GM23248 (cell line): Measurements from ENCODE around the gene CRELD1. TPM values are rescaled to one million over a fixed set of nuclear protein-coding genes. Genes with fewer than 3 reads are reported as not detected.

Experiments
- DNase-seq: peaks from one replicate; pipeline ENCODE4 v3.0.0-alpha.2; 2015
- H2AFZ ChIP-seq: fragments of 200-600 bp; sonication (generic); 2 replicates; pipeline ENCODE4 v1.6.1; 2016; ENCODE audit warnings: antibody characterized with exemption
- H3F3A ChIP-seq: fragments of 200-600 bp; sonication (generic); 2 replicates; pipeline ENCODE4 v1.6.1; 2016; ENCODE audit warnings: mild to moderate bottlenecking, antibody characterized with exemption, mixed run types; ENCODE audit not compliant: insufficient read depth
- H3K27ac ChIP-seq: fragments of 200-600 bp; sonication (generic); 2 replicates; pipeline ENCODE4 v1.5.1; 2016; ENCODE audit warnings: mild to moderate bottlenecking
- H3K27me3 ChIP-seq: fragments of 200-600 bp; sonication (generic); replicated peaks from 2 replicates; pipeline ENCODE4 v1.6.1; 2016; ENCODE audit warnings: mild to moderate bottlenecking; ENCODE audit not compliant: insufficient read depth
- H3K36me3 ChIP-seq: fragments of 200-600 bp; sonication (generic); 2 replicates; pipeline ENCODE4 v1.6.1; 2016; ENCODE audit warnings: low read depth, mild to moderate bottlenecking
- H3K4me1 ChIP-seq: fragments of 200-600 bp; sonication (generic); 2 replicates; pipeline ENCODE4 v1.6.1; 2016; ENCODE audit warnings: mild to moderate bottlenecking; ENCODE audit not compliant: insufficient read depth
- H3K4me2 ChIP-seq: fragments of 200-600 bp; sonication (generic); one replicate; pipeline ENCODE4 v1.6.1; 2016; ENCODE audit warnings: mild to moderate bottlenecking; ENCODE audit not compliant: unreplicated experiment
- H3K4me3 ChIP-seq: fragments of 200-600 bp; sonication (generic); 2 replicates; pipeline ENCODE4 v1.5.1; 2016; ENCODE audit warnings: mild to moderate bottlenecking
- H3K79me2 ChIP-seq: fragments of 200-600 bp; sonication (generic); 2 replicates; pipeline ENCODE4 v1.6.1; 2016; ENCODE audit warnings: mild to moderate bottlenecking; ENCODE audit not compliant: insufficient read depth
- H3K9ac ChIP-seq: fragments of 200-600 bp; sonication (generic); 2 replicates; pipeline ENCODE4 v1.6.1; 2016; ENCODE audit warnings: mild to moderate bottlenecking
- H3K9me2 ChIP-seq: fragments of 200-600 bp; sonication (generic); 2 replicates; pipeline ENCODE4 v1.6.1; 2016; ENCODE audit warnings: mixed run types, mild to moderate bottlenecking, moderate library complexity; ENCODE audit not compliant: insufficient read depth
- H3K9me3 ChIP-seq: fragments of 200-600 bp; sonication (generic); one replicate; pipeline ENCODE4 v1.6.1; 2017; ENCODE audit warnings: low read depth
- H4K20me1 ChIP-seq: fragments of 200-600 bp; sonication (generic); 2 replicates; pipeline ENCODE4 v1.6.0; 2016; ENCODE audit not compliant: insufficient read depth
- EZH2 ChIP-seq: fragments of 200-600 bp; sonication (generic); IDR thresholded peaks from 2 replicates; pipeline ENCODE4 v1.6.1; 2018; ENCODE audit warnings: antibody characterized with exemption, mild to moderate bottlenecking; ENCODE audit not compliant: insufficient read depth, poor library complexity, severe bottlenecking
- EZH2phosphoT487 ChIP-seq: fragments of 200-600 bp; sonication (generic); IDR thresholded peaks from 2 replicates; pipeline ENCODE4 v1.6.1; 2018; ENCODE audit warnings: antibody characterized with exemption, moderate library complexity, mild to moderate bottlenecking, low read depth; ENCODE audit not compliant: insufficient read depth
- WGBS, 2 experiments: methylation state at CpG; one replicate each; pipeline ENCODE4 v1.1.6; 2015 to 2017; ENCODE audit warnings: low lambda C conversion rate in 2 of 2, low coverage in 1 of 2; ENCODE audit errors: missing lambda C conversion rate in 2 of 2; 5-methylcytosine and 5-hydroxymethylcytosine counted together
- in situ Hi-C: fragments of 300-500 bp; cut with MboI; formaldehyde crosslinking; loops from 2 replicates; pipeline ENCODE4 v1.15.0; 2020
- polyA plus RNA-seq: library from polyadenylated mRNA; unstranded; fragments of >200 nt; fragmentation: Nextera tagmentation; extraction: Ambion mirVana; gene quantifications from 2 replicates; pipeline ENCODE4 v1.2.1, GENCODE V29; 2016
- total RNA-seq: library from RNA; depleted of rRNA; stranded (reverse); fragments of >200 nt; shearing (Covaris generic); gene quantifications from 2 replicates; pipeline ENCODE4 v1.2.3, GENCODE V29; 2014

CRELD1 gene
- total and polyA plus RNA-seq, 2 experiments from 2014 or later, result 18.2 to 19.9 TPM

DNA sequence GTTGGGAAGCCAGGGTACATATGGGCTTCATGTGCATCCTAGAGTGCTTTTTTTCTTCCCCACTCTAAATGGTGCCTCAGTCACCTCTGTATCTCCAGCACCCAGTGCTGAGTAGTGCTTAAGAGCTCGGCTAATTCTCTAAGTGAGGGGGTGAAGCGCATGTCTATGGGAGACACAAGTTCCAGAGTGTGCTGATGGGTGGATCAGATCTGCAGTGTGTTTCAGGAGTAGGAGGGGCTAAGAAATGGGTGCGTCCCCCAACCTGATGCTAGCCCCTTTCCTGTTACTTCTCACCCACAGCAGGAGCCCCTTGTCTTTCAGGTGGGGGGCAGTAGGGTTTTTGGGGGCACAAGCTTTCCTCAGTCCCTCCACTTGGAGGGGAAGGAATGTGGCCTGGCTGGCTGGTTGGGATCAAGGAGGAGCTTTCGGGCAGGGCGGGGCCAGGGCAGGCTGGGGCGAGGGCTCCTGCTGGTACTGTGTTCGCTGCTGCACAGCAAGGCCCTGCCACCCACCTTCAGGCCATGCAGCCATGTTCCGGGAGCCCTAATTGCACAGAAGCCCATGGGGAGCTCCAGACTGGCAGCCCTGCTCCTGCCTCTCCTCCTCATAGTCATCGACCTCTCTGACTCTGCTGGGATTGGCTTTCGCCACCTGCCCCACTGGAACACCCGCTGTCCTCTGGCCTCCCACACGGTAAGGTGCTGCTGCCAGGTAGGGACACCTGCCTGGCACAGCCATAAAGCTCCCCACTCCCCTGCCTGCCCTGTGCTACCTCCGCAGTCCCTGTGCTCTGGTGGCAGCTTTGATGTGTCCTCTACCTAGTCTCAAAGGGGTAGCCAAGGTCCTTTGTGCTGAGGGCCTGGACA lies 31.0 kb upstream of the CRELD1 start, which contains the start of gene IL17RE:
Gene IL17RE, plus strand, starts transcription at position 477 of the 866 bp plus-strand sequence. Its CDS starts 85 bp downstream, at position 562.
- H3K9ac ChIP-seq, result peak within 1 kb of the TSS; percentile 42; the same call in 1 of the 2 replicates
- H3K27me3 ChIP-seq, result no peaks in the 10 kb centered on the region
- in situ Hi-C loops, result no loop called here
- no peak for TF ChIP-seq EZH2
- no peak for TF ChIP-seq EZH2phosphoT487
- no peaks in the 10 kb centered on the region for H3K9me2 ChIP-seq
- H3K79me2 ChIP-seq, result no peaks in the 10 kb centered on the region
- 48 to 56% methylated on average over 12 to 13 of the region's 13 CpGs for WGBS, 2 experiments
- peak within 1 kb of the TSS; percentile 62 for H3K4me2 ChIP-seq
- H2AFZ ChIP-seq, result peak within 1 kb of the TSS; percentile 84
- H3K9me3 ChIP-seq, result no peaks in the 10 kb centered on the region
- H4K20me1 ChIP-seq, result no peaks in the 10 kb centered on the region
- no peaks in the 10 kb centered on the region for H3F3A ChIP-seq
- DNase-seq, result no peak
- peaks cover 12% of the 10 kb centered on the region for H3K4me1 ChIP-seq
- no peaks in the 10 kb centered on the region for H3K36me3 ChIP-seq
- H3K4me3 ChIP-seq, result peak within 1 kb of the TSS; percentile 24; the same call in 1 of the 2 replicates
- H3K27ac ChIP-seq, result peak within 1 kb of the TSS; percentile 50

DNA sequence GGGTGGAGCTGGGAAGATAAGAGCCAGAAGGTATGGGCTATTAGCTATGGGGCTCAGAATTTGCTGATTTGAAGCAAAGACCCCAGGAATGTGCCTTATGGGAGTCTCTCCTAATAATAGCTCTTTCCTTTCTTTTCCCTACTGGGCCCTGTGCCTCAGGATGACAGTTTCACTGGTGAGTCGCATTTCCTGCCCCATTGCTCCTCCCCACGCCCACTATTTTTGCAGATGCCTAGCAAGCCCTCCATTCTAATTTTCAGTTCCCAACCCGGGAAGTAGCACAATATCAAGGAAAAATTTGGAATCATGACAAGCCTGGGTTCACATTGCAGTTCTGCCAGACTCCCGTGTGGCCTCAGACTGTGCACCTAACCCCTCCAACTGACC lies 30.4 kb upstream of the CRELD1 start:
- H3K36me3 ChIP-seq, result no peaks in the 10 kb centered on the region
- peak overlapping the region; percentile 24; the same call in 1 of the 2 replicates for H3K4me3 ChIP-seq
- no peaks in the 10 kb centered on the region for H3K27me3 ChIP-seq
- H3K27ac ChIP-seq, result peak overlapping the region; percentile 50
- H3F3A ChIP-seq, result no peaks in the 10 kb centered on the region
- peak overlapping the region; percentile 84 for H2AFZ ChIP-seq
- H4K20me1 ChIP-seq, result no peaks in the 10 kb centered on the region
- H3K79me2 ChIP-seq, result no peaks in the 10 kb centered on the region
- DNase-seq, result peak; percentile 85
- H3K4me1 ChIP-seq, result peaks cover 12% of the 10 kb centered on the region
- peak overlapping the region; percentile 62 for H3K4me2 ChIP-seq
- in situ Hi-C loops, result no loop called here
- no peaks in the 10 kb centered on the region for H3K9me2 ChIP-seq
- 9 to 16% methylated on average over 4 of the region's 4 CpGs for WGBS, 2 experiments
- peak overlapping the region; percentile 42; the same call in 1 of the 2 replicates for H3K9ac ChIP-seq
- TF ChIP-seq EZH2 (no peak), EZH2phosphoT487 (no peak)
- no peaks in the 10 kb centered on the region for H3K9me3 ChIP-seq

DNA sequence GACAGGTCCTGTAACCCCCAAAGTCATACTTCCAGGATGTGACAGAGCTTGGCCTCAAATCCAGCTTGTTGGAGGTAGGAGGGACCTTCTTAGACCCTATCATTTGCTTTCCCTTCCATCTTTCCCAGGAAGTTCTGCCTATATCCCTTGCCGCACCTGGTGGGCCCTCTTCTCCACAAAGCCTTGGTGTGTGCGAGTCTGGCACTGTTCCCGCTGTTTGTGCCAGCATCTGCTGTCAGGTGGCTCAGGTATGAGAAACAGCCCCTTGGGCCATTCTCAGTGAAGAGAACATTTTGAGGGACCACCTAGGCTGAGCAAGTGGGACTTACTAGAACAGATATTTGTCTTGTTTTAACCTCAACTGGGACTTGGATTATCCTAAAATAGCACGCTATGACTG lies 29.7 kb upstream of the CRELD1 start:
- Histone ChIP-seq H3K9ac (no peak overlapping the region; the same call in 1 of the 2 replicates), H3K9me3 (no peaks in the 10 kb centered on the region), H4K20me1 (no peaks in the 10 kb centered on the region), H3K36me3 (no peaks in the 10 kb centered on the region), H3K27ac (peak overlapping the region; percentile 50; the same call in 1 of the 2 replicates), H3K4me2 (peak overlapping the region; percentile 62), H2AFZ (peak overlapping the region; percentile 84), H3K4me1 (peaks cover 12% of the 10 kb centered on the region), H3K4me3 (no peak overlapping the region), H3K9me2 (no peaks in the 10 kb centered on the region), H3K27me3 (no peaks in the 10 kb centered on the region), H3F3A (no peaks in the 10 kb centered on the region), H3K79me2 (no peaks in the 10 kb centered on the region)
- TF ChIP-seq EZH2phosphoT487 (no peak), EZH2 (no peak)
- 97% methylated on average over 4 of the region's 4 CpGs for WGBS, 2 experiments
- DNase-seq, result no peak
- in situ Hi-C loops, result no loop called here

DNA sequence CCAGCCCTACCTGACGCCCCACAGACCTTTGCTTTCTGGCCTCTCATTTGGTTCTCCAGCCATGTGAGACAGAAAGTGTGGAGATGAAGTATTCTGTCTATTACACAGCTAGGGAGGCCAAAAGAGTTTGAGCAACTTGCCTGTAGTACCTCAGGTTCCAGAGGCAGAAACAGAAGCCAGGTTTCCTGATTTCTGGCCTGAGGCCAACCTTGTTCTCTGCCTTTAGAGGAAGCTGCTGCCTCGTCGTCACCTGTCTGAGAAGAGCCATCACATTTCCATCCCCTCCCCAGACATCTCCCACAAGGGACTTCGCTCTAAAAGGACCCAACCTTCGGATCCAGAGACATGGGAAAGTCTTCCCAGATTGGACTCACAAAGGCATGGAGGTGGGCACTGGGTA lies 27.2 kb upstream of the CRELD1 start:
- in situ Hi-C loops, result no loop called here
- H3K36me3 ChIP-seq, result no peaks in the 10 kb centered on the region
- H3K4me2 ChIP-seq, result no peak overlapping the region
- H4K20me1 ChIP-seq, result no peaks in the 10 kb centered on the region
- no peaks in the 10 kb centered on the region for H3K79me2 ChIP-seq
- no peaks in the 10 kb centered on the region for H3K9me3 ChIP-seq
- no peak overlapping the region for H3K9ac ChIP-seq
- TF ChIP-seq EZH2 (no peak), EZH2phosphoT487 (no peak)
- no peak for DNase-seq
- no peak overlapping the region for H2AFZ ChIP-seq
- no peak overlapping the region for H3K4me3 ChIP-seq
- no peaks in the 10 kb centered on the region for H3K9me2 ChIP-seq
- H3K27me3 ChIP-seq, result no peaks in the 10 kb centered on the region
- no peaks in the 10 kb centered on the region for H3F3A ChIP-seq
- H3K4me1 ChIP-seq, result peaks cover 12% of the 10 kb centered on the region
- 93 to 96% methylated on average over 5 of the region's 5 CpGs for WGBS, 2 experiments
- no peak overlapping the region for H3K27ac ChIP-seq
